ENCODE measurements around the gene F13B.

The F13B gene

GRCh38 chr1:197096137-197096536, 29.1 kb upstream of the F13B start:
- no peak overlapping the region for H2BK15ac ChIP-seq (ENCODE audit: low read depth, poor library complexity, severe bottlenecking)

DNA sequence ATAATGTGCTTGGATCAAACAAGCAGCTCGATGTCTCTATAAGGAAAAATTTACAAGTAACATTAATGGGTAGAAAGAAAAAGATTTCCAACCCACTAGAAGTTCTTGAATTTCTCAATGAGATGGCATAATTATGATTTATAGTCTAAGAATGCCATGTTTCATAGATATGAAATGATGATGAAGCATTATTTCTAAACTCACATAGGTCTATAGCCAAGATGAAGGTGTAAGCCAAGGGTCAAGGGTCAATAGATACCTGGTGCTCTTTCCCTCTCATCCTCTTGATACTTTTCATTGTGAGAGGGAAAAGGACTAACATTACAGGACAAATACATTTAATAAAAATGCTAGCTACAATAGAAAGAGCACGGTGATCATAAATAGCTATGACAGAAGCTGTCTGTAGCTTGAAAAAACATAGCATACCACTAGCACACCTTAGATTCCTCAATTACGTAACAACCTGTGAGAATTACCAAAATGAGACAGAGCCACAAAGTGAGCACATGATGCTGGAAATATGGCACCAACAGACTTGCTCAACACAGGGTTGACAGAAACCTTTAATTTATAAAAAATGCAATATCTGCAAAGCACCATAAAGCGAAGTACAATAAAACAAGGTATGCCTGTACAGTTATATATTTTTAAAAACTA, 26.3 kb upstream of the F13B start:
- no peak overlapping the region for H3K14ac ChIP-seq (ENCODE audit: low read length in 2 of 2)
- H2BK120ac ChIP-seq (ENCODE audit: low read depth, low read length): no peak overlapping the region
- peaks cover 0 to 5% of the 10 kb centered on the region in 2 experiments for H3K36me3 ChIP-seq (ENCODE audit: control insufficient read depth in 1 of 2, insufficient read depth in 2 of 2, low read depth in 1 of 2, low read length in 2 of 2)
- H3K79me1 ChIP-seq (replicated peaks; ENCODE audit: low read length, poor library complexity, severe bottlenecking): no peaks in the 10 kb centered on the region
- H4K91ac ChIP-seq (ENCODE audit: low read length): no peak overlapping the region
- H3K4me1 ChIP-seq (ENCODE audit: control insufficient read depth, insufficient read depth, low read depth, low read length): no peaks in the 10 kb centered on the region
- no peak overlapping the region for H2AK5ac ChIP-seq (ENCODE audit: low read length, severe bottlenecking)
- no peak overlapping the region for H3K4ac ChIP-seq (ENCODE audit: low read depth in 1 of 2, low read length in 2 of 2)
- no peak overlapping the region for H2BK12ac ChIP-seq (ENCODE audit: low read length in 2 of 2)
- H3K4me2 ChIP-seq (ENCODE audit: low read length, poor library complexity, severe bottlenecking): no peak overlapping the region
- no peak overlapping the region for H4K8ac ChIP-seq (ENCODE audit: low read length)
- H3K18ac ChIP-seq (ENCODE audit: low read depth in 1 of 2, low read length in 2 of 2): no peak overlapping the region
- H3K27me3 ChIP-seq (ENCODE audit: control insufficient read depth in 1 of 2, insufficient read depth in 1 of 2, low read length in 2 of 2): no peaks in the 10 kb centered on the region
- no peak overlapping the region for H2BK15ac ChIP-seq (ENCODE audit: low read depth, poor library complexity, severe bottlenecking)
- 96% methylated on average over 2 of the region's 4 CpGs for WGBS
- H3K9me3 ChIP-seq (ENCODE audit: control insufficient read depth, low read length): no peaks in the 10 kb centered on the region
- no peak overlapping the region for H3K23ac ChIP-seq (ENCODE audit: low read length in 2 of 2)
- no peak overlapping the region for H3K4me3 ChIP-seq (ENCODE audit: insufficient read depth in 1 of 2, low read depth in 1 of 2, low read length in 2 of 2)
- no peak overlapping the region for H2BK5ac ChIP-seq (ENCODE audit: low read depth, low read length, poor library complexity, severe bottlenecking)
- H2AFZ ChIP-seq (ENCODE audit: low read depth, low read length): no peak overlapping the region
- DNase-seq: no peak
- no peak overlapping the region for H3K27ac ChIP-seq (ENCODE audit: low read length, poor library complexity, severe bottlenecking)
- H3K9ac ChIP-seq (ENCODE audit: low read length): no peak overlapping the region

More at GRCh38 chr1:197096137-197096536, 29.1 kb upstream of the F13B start:
- WGBS: 100% methylated on average over 1 of the region's 1 CpG
- no peak overlapping the region for H2BK12ac ChIP-seq (ENCODE audit: low read length in 2 of 2)
- no peak overlapping the region for H3K4ac ChIP-seq (ENCODE audit: low read depth in 1 of 2, low read length in 2 of 2)
- no peaks in the 10 kb centered on the region for H3K4me1 ChIP-seq (ENCODE audit: control insufficient read depth, insufficient read depth, low read depth, low read length)
- H4K91ac ChIP-seq (ENCODE audit: low read length): no peak overlapping the region
- H3K14ac ChIP-seq (ENCODE audit: low read length in 2 of 2): no peak overlapping the region
- no peak overlapping the region for H3K27ac ChIP-seq (ENCODE audit: low read length, poor library complexity, severe bottlenecking)
- no peak overlapping the region for H2BK5ac ChIP-seq (ENCODE audit: low read depth, low read length, poor library complexity, severe bottlenecking)
- no peaks in the 10 kb centered on the region for H3K9me3 ChIP-seq (ENCODE audit: control insufficient read depth, low read length)
- no peak for DNase-seq
- H4K8ac ChIP-seq (ENCODE audit: low read length): no peak overlapping the region
- no peak overlapping the region for H3K4me3 ChIP-seq (ENCODE audit: insufficient read depth in 1 of 2, low read depth in 1 of 2, low read length in 2 of 2)
- H3K27me3 ChIP-seq (ENCODE audit: control insufficient read depth in 1 of 2, insufficient read depth in 1 of 2, low read length in 2 of 2): no peaks in the 10 kb centered on the region
- H3K18ac ChIP-seq (ENCODE audit: low read depth in 1 of 2, low read length in 2 of 2): no peak overlapping the region
- no peak overlapping the region for H3K4me2 ChIP-seq (ENCODE audit: low read length, poor library complexity, severe bottlenecking)
- no peak overlapping the region for H3K9ac ChIP-seq (ENCODE audit: low read length)
- no peak overlapping the region for H2AFZ ChIP-seq (ENCODE audit: low read depth, low read length)
- H2AK5ac ChIP-seq (ENCODE audit: low read length, severe bottlenecking): no peak overlapping the region
- H3K23ac ChIP-seq (ENCODE audit: low read length in 2 of 2): no peak overlapping the region
- H3K79me1 ChIP-seq (replicated peaks; ENCODE audit: low read length, poor library complexity, severe bottlenecking): no peaks in the 10 kb centered on the region
- H3K36me3 ChIP-seq (ENCODE audit: control insufficient read depth in 1 of 2, insufficient read depth in 2 of 2, low read depth in 1 of 2, low read length in 2 of 2): no peaks in the 10 kb centered on the region
- no peak overlapping the region for H2BK120ac ChIP-seq (ENCODE audit: low read depth, low read length)

DNA sequence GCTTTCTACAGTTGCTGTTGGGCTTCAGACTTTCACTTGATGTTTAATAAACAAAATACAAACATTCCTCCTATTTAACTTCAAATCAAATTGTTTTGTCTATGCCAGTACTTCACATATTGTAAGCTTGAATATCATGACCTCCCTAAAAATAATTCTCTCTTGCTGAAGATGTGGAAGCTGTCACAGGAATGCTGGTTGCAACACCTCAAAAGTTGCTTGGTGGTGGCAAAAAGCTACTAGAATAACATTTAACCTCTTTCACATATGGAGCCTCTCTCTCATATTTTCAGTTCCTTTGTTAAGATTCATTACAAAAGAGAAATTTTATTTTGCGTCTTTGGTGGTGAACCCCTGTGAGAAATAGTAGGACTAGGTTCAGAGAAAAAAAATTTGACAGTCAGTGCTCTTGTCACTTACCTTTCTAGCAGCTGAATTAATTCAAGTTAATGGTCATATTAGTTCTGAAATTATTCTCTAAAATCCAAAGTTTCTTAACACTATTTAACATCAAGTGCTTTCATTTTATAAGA, 25.5 kb upstream of the F13B start:
- Histone ChIP-seq H3K36me3 (ENCODE audit: control insufficient read depth in 1 of 2, insufficient read depth in 2 of 2, low read depth in 1 of 2, low read length in 2 of 2) (peaks cover 0 to 7% of the 10 kb centered on the region in 2 experiments), H2AK5ac (ENCODE audit: low read length, severe bottlenecking) (no peak overlapping the region), H2BK5ac (ENCODE audit: low read depth, low read length, poor library complexity, severe bottlenecking) (no peak overlapping the region), H3K4me2 (ENCODE audit: low read length, poor library complexity, severe bottlenecking) (no peak overlapping the region), H3K4me1 (ENCODE audit: control insufficient read depth, insufficient read depth, low read depth, low read length) (no peaks in the 10 kb centered on the region), H2BK120ac (ENCODE audit: low read depth, low read length) (no peak overlapping the region), H3K14ac (ENCODE audit: low read length in 2 of 2) (no peak overlapping the region), H3K27me3 (ENCODE audit: control insufficient read depth in 1 of 2, insufficient read depth in 1 of 2, low read length in 2 of 2) (no peaks in the 10 kb centered on the region), H3K4ac (ENCODE audit: low read depth in 1 of 2, low read length in 2 of 2) (no peak overlapping the region), H3K9me3 (ENCODE audit: control insufficient read depth, low read length) (no peaks in the 10 kb centered on the region), H3K27ac (ENCODE audit: low read length, poor library complexity, severe bottlenecking) (no peak overlapping the region), H2BK12ac (ENCODE audit: low read length in 2 of 2) (no peak overlapping the region), H4K8ac (ENCODE audit: low read length) (no peak overlapping the region), H3K9ac (ENCODE audit: low read length) (no peak overlapping the region), H3K18ac (ENCODE audit: low read depth in 1 of 2, low read length in 2 of 2) (no peak overlapping the region), H3K23ac (ENCODE audit: low read length in 2 of 2) (no peak overlapping the region), H3K79me1 (replicated peaks; ENCODE audit: low read length, poor library complexity, severe bottlenecking) (no peaks in the 10 kb centered on the region), H2BK15ac (ENCODE audit: low read depth, poor library complexity, severe bottlenecking) (no peak overlapping the region), H4K91ac (ENCODE audit: low read length) (no peak overlapping the region), H2AFZ (ENCODE audit: low read depth, low read length) (no peak overlapping the region), H3K4me3 (ENCODE audit: insufficient read depth in 1 of 2, low read depth in 1 of 2, low read length in 2 of 2) (no peak overlapping the region)
- no peak for DNase-seq
- WGBS: 100% methylated on average over 1 of the region's 1 CpG

DNA sequence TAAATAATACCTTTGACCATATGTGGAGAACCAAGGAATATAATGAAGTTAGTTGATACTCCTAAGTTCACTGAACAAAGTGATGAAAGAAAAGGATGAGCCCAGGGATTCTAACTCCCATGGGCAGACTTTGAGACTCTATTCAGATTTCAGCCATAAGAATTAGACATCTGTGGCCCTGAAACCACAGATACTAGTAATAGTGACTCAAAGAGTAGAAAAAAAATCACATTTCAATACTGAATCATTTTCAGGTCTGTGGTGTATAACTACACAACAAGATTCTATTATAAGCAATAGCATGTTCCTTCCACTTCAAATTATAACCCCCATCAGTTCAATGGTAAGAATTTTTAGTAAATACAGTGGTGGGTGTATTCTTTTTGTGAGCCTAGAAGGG, 16.4 kb upstream of the F13B start:
- DNase-seq: no peak
- H3K36me3 ChIP-seq (ENCODE audit: control insufficient read depth in 1 of 2, insufficient read depth in 2 of 2, low read depth in 1 of 2, low read length in 2 of 2): peaks cover 7 to 41% of the 10 kb centered on the region in 2 experiments

More for the DNA sequence above, 16.4 kb upstream of the F13B start:
- H3K4me1 ChIP-seq (ENCODE audit: control insufficient read depth, insufficient read depth, low read depth, low read length): no peaks in the 10 kb centered on the region
- H4K91ac ChIP-seq (ENCODE audit: low read length): no peak overlapping the region
- no peak overlapping the region for H4K8ac ChIP-seq (ENCODE audit: low read length)
- no peak overlapping the region for H3K23ac ChIP-seq (ENCODE audit: low read length in 2 of 2)
- H2BK5ac ChIP-seq (ENCODE audit: low read depth, low read length, poor library complexity, severe bottlenecking): no peak overlapping the region
- H2BK120ac ChIP-seq (ENCODE audit: low read depth, low read length): no peak overlapping the region
- H3K18ac ChIP-seq (ENCODE audit: low read depth in 1 of 2, low read length in 2 of 2): no peak overlapping the region
- no peak overlapping the region for H3K4me3 ChIP-seq (ENCODE audit: insufficient read depth in 1 of 2, low read depth in 1 of 2, low read length in 2 of 2)
- no peaks in the 10 kb centered on the region for H3K79me1 ChIP-seq (replicated peaks; ENCODE audit: low read length, poor library complexity, severe bottlenecking)
- no peaks in the 10 kb centered on the region for H3K27me3 ChIP-seq (ENCODE audit: control insufficient read depth in 1 of 2, insufficient read depth in 1 of 2, low read length in 2 of 2)
- H3K9ac ChIP-seq (ENCODE audit: low read length): no peak overlapping the region
- no peak overlapping the region for H3K27ac ChIP-seq (ENCODE audit: low read length, poor library complexity, severe bottlenecking)
- no peak overlapping the region for H3K14ac ChIP-seq (ENCODE audit: low read length in 2 of 2)
- no peak overlapping the region for H3K4me2 ChIP-seq (ENCODE audit: low read length, poor library complexity, severe bottlenecking)
- H2BK12ac ChIP-seq (ENCODE audit: low read length in 2 of 2): no peak overlapping the region
- no peak overlapping the region for H2AK5ac ChIP-seq (ENCODE audit: low read length, severe bottlenecking)
- no peak overlapping the region for H2BK15ac ChIP-seq (ENCODE audit: low read depth, poor library complexity, severe bottlenecking)
- no peak overlapping the region for H3K4ac ChIP-seq (ENCODE audit: low read depth in 1 of 2, low read length in 2 of 2)
- peaks cover 19% of the 10 kb centered on the region for H3K9me3 ChIP-seq (ENCODE audit: control insufficient read depth, low read length)
- H2AFZ ChIP-seq (ENCODE audit: low read depth, low read length): no peak overlapping the region
